Progenitor cell of endocrine pancreas (in vitro differentiated cells): ENCODE measurements around the gene CA10. TPM values are rescaled to one million over a fixed set of nuclear protein-coding genes. Genes with fewer than 3 reads are reported as not detected.

Source experiments
- DNase-seq: peaks from one replicate; pipeline ENCODE4 v3.0.0; 2021; ENCODE audit warnings: low spot score; ENCODE audit not compliant: unreplicated experiment
- H3K27ac Mint-ChIP-seq: 2 replicates; pipeline ENCODE4 v1.8.0; 2021; ENCODE audit warnings: mild to moderate bottlenecking, moderate library complexity, mixed read lengths
- H3K27me3 Mint-ChIP-seq: 2 replicates; pipeline ENCODE4 v1.8.0; 2021; ENCODE audit warnings: mixed read lengths
- H3K36me3 Mint-ChIP-seq: 2 replicates; pipeline ENCODE4 v1.8.0; 2022; ENCODE audit warnings: mixed read lengths; ENCODE audit not compliant: insufficient read depth
- H3K4me1 Mint-ChIP-seq: 2 replicates; pipeline ENCODE4 v1.8.0; 2021; ENCODE audit warnings: low read depth, mixed read lengths
- H3K4me3 Mint-ChIP-seq: 2 replicates; pipeline ENCODE4 v1.8.0; 2021; ENCODE audit warnings: low read depth, mild to moderate bottlenecking, moderate library complexity, mixed read lengths
- H3K9me3 Mint-ChIP-seq: 2 replicates; pipeline ENCODE4 v1.8.0; 2021; ENCODE audit warnings: low read depth, mixed read lengths
- CTCF ChIP-seq: fragments of 200-600 bp; sonication (generic); IDR thresholded peaks from one replicate; pipeline ENCODE4 v1.5.0; 2021; ENCODE audit warnings: antibody characterized with exemption, mild to moderate bottlenecking; ENCODE audit not compliant: unreplicated experiment
- total RNA-seq: library from RNA; stranded (reverse); gene quantifications from 2 replicates; pipeline ENCODE4 v1.2.1, GENCODE V29; 2021

Gene CA10
- total RNA-seq, 1 donor from 2014 or later, result 0.53 TPM

- no peak overlapping the region for H3K4me3 Mint-ChIP-seq
- no peaks in the 10 kb centered on the region for H3K36me3 Mint-ChIP-seq
- no peaks in the 10 kb centered on the region for H3K9me3 Mint-ChIP-seq
- DNase-seq, result no peak
- no peak overlapping the region for H3K27ac Mint-ChIP-seq
- peaks cover 3% of the 10 kb centered on the region for H3K4me1 Mint-ChIP-seq
- H3K27me3 Mint-ChIP-seq, result peaks cover 3% of the 10 kb centered on the region
- no peak for TF ChIP-seq CTCF
Observed at GRCh38 chr17:51913491-51914205, 244.9 kb downstream of the CA10 start.

GRCh38 chr17:51912939-51913338 is 245.6 kb downstream of the CA10 start:
- TF ChIP-seq CTCF, result no peak
- no peak for DNase-seq
- Mint-ChIP-seq H3K36me3 (no peaks in the 10 kb centered on the region), H3K4me3 (no peak overlapping the region), H3K4me1 (peaks cover 3% of the 10 kb centered on the region), H3K27me3 (peaks cover 3% of the 10 kb centered on the region), H3K9me3 (no peaks in the 10 kb centered on the region), H3K27ac (no peak overlapping the region)

- no peaks in the 10 kb centered on the region for H3K36me3 Mint-ChIP-seq
- H3K4me3 Mint-ChIP-seq, result no peak overlapping the region
- TF ChIP-seq CTCF, result no peak
- H3K27me3 Mint-ChIP-seq, result peaks cover 3% of the 10 kb centered on the region
- no peaks in the 10 kb centered on the region for H3K9me3 Mint-ChIP-seq
- DNase-seq, result no peak
- no peak overlapping the region for H3K27ac Mint-ChIP-seq
- H3K4me1 Mint-ChIP-seq, result peaks cover 1% of the 10 kb centered on the region
Observed at GRCh38 chr17:51911237-51911636, 247.3 kb downstream of the CA10 start.

- peaks cover 1% of the 10 kb centered on the region for H3K4me1 Mint-ChIP-seq
- H3K4me3 Mint-ChIP-seq, result no peak overlapping the region
- no peak for DNase-seq
- H3K9me3 Mint-ChIP-seq, result no peaks in the 10 kb centered on the region
- H3K27ac Mint-ChIP-seq, result no peak overlapping the region
- TF ChIP-seq CTCF, result no peak
- H3K27me3 Mint-ChIP-seq, result peaks cover 3% of the 10 kb centered on the region
- H3K36me3 Mint-ChIP-seq, result no peaks in the 10 kb centered on the region
Observed at GRCh38 chr17:51909971-51910370, 248.5 kb downstream of the CA10 start.

- Mint-ChIP-seq H3K27ac (no peak overlapping the region), H3K36me3 (no peaks in the 10 kb centered on the region), H3K27me3 (peaks cover 3% of the 10 kb centered on the region), H3K9me3 (no peaks in the 10 kb centered on the region), H3K4me1 (peaks cover 1% of the 10 kb centered on the region), H3K4me3 (no peak overlapping the region)
- no peak for DNase-seq
- no peak for TF ChIP-seq CTCF
Observed at GRCh38 chr17:51908841-51909537, 249.5 kb downstream of the CA10 start.
